IPS-NIHi7 (cell line): Measurements from ENCODE around the gene TMEM35B.
A peak's percentile ranks its signal among the peaks of the same experiment; 100 is the strongest.
"Not testable (repeated sequence)": the region's sequence is repeated elsewhere in the genome, so short reads cannot be mapped to it uniquely, and the experiment has no call there.

Experiments used
- DNase-seq: peaks from one replicate; pipeline ENCODE4 v3.0.0; 2012; ENCODE audit warnings: mixed read lengths; ENCODE audit errors: extremely low spot score

TMEM35B gene

GRCh38 chr1:34984793-34985608 lies at the start of gene TMEM35B:
Gene TMEM35B, minus strand, starts transcription at chr1:34985347. Its CDS starts 42 bp downstream, at chr1:34985305.
- peak; percentile 75 for DNase-seq

GRCh38 chr1:35033346-35033745 lies 48.2 kb upstream of the TMEM35B start:
- DNase-seq: no peak

DNA sequence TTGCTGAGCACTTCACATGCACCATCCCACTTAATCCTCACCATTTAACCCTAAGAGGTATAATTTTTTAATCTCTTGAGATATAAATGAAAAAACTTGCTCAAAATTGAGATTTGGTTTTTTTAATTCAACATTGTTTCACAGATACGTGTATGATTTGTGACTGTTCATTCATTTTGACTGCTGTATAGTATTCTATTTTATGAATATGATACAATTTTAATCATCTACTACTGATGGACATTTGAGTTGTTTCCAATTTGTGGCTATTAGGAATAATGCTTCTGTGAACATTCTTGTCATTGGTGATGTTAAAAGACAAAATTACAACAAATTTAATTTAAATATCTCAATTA lies 47.2 kb upstream of the TMEM35B start:
- no peak for DNase-seq

DNA sequence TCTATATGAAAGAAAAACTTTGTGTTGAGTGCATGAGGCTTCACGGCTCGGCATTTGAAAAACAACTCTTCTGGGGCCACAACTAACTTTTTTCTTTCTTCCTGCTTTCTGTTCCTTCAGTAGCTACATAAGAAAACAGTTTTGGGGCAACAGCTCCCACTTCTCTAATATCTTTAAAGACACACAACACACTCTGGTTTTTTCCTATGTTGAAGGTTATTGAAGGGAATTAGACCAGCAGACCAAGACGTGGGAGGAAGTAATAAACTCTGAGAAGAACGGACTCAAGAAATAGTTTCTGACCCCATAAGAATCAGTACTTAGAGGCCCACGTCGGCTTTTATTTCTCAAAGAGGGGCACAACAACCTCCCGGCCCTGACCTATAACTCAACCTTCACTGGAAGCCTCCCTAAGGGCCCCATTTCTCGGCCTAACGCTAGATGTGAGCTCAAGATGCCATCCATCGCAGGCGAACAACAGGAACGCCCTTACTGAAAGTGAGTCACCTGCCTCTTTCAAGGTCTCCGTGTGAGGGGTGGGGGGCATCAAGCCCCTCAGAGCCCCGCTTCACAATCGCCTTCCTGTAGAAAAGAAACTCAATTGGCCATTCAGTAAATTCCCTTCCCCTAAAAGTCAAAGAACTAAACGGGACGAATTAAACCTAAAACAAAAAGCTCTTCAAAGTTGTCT lies 45.8 kb upstream of the TMEM35B start:
- DNase-seq: peak; percentile 61

- DNase-seq: no peak
These were observed 45.2 kb upstream of the TMEM35B start for GRCh38 chr1:35030338-35030737.

DNA sequence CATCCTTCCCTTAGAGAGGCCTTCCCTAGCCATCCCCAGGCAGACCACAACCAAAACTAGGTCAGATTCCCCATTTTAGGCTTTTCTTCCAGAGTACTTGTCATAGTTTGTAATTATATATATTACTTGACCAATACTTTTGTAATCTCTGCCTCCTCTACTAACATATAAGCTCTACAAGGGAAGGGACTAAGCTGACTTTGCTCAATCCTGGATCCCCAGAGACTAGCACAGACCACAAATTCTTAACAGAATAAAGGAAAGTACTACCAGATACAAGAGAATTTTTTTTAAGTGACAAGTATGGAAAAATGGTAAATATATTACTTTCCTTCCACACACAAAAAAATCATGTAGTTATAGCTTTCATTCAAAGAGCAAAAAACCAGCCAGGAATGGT lies 44.6 kb upstream of the TMEM35B start:
- DNase-seq: no peak

DNA sequence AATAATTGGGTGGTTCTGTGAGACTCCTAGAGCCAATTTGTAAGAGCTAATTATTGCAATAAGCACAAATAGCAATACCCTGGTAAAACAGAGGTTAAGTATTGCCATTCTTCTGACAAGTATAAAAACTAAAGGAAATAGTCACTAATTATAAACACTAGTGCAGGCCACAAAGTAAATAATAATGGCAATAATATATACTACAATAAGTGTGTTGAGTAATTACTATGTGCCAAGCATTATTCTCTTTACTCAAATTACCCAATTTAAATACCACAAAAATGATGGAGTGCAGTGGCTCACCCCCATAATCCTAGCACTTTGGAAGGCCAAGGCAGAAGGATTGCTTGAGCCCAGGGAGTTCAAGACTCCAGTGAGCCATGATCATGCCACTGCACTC lies 31.3 kb upstream of the TMEM35B start:
- no peak for DNase-seq

DNA sequence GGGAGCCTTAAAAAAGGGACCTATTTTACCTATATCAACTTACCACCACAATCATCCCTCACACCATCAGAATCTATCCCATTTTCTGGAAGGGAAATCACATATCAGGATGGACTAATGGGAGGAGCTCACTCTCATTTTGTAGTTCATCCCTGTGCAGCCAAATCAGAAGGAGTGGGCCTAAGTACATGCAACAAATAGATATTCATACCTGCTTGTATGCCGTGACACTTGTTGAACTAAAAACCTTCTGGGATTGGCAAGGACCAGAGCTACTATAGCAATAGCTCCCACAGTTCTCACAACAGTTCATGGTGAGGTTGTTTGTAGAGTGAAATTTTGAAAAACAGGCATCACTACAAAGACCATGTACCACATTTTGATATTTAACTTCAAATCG lies 29.3 kb upstream of the TMEM35B start:
- DNase-seq: no peak

GRCh38 chr1:35005711-35006110 lies 20.6 kb upstream of the TMEM35B start:
- DNase-seq: no peak

GRCh38 chr1:35001743-35002142 lies 16.6 kb upstream of the TMEM35B start:
- no peak for DNase-seq

- no peak for DNase-seq
These were observed 9.7 kb upstream of the TMEM35B start for GRCh38 chr1:34994878-34995277.

DNA sequence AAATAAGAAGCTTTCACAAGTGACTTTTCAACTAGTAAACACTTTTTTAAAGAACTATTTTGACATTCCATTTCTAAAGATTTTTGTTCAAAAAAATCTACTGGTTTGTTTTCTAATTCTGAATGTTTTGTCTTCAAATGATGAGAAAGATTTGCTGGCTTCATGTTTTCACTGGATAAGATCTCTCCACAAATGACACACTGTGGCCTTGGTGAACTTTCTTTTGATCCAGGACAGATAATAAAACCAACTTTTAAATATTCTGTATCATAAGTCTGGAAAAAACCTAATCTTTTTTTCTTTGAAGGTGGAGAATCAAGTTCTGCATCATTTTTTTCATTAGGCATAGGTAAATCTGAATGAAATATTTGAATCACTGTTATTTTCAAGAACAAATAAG lies 3.4 kb upstream of the TMEM35B start:
- no peak for DNase-seq

DNA sequence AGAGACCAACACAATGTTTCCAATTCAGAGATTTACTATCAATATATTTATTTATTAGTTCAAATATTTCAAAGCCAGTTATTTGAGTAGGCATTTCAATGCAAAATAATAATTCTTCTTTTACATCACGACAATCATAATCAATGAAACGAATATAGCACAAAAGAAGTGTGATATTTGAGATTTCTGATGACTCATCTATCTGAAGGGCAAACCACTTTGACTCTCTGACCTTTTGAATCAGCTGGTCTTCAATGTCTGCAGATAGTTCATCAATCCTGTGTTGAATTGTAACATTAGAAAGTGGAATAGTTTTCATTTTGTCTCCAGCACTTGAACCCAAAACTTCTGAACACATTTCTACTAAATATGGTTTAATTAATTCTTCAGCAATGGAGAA lies 3.0 kb upstream of the TMEM35B start:
- DNase-seq: no peak

DNA sequence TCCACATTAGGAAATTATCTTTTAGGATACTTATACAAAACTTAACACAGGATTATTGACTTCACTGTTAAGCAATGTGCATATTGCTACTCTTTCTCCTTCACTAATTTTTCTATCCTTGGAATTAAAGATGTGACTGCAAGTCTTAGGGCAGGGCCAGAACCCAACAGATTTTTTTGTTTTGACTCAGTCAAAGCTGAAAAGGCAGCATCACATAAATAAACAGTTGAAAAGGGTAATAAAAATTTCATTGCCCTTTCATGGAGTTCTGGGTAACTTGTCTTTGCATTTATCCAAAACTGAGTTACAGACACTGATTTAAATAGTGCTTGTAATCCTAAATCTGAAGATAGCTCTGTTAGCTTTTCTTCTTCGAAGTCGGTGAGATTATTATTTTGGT lies 1.9 kb upstream of the TMEM35B start:
- DNase-seq: no peak

DNA sequence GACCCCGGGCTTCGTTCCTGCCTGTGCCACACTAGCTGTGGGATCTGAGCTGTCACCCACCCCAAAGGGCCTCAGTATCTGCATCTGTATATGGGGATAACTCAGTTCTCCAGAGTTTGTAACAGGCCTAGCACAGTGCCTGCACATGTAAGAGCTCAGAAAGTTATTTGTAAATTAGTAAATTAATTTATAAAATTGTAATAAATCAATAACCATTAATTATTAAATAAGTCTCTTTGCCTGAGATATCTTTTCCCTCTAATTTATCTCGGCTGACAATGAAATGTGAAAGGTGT lies 410 bp upstream of the TMEM35B start:
- DNase-seq: not testable (repeated sequence)

DNA sequence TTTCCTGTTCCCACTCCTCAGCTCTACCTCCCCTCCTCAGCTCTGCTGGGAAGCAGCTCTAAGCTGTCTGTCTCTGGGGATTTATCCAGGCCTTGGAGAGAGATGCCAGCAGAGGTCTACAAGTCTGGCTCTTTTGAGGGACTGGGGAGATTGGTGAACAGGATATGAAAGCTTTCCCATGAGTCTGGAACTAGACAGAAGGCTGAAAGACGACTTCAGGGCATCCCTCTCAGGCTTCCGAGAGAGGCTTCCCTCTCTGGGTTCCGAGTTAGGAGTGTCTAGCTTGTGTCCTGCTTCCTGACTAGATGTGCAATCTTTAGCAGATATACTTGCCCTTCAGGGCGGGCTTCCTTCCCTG lies 733 bp downstream of the TMEM35B start:
- peak; percentile 29 for DNase-seq

DNA sequence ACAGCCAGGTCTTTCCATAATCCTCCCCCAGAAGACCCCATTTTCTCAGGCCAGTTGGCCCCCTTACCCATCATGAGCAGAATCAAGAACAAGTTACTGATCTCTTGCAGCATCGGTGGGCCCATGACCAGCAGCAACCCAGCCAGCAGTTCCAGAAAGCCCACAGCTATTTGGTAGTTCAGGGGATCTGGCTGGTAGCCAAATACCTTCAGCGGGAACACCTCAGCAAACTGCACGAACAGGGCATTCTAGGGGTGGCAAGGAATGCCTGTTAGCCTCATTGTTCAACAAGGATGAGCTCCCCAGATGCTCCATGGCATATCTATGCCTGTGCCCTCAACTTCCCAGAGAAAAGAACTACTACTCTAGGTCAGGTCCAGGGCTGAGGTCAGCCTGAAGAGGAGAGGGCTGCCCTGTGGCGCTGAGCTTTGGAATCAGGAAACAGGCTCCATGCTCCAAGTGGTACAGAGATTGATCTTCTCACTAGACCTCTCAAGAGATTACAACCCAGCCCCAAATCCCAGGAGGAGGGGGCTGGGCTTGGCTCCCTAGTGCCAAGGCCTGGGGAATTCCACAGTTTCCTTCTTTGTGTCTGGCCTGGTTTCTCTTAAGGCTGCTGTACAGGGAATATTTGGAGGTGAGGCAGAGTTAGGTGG lies 1.3 kb downstream of the TMEM35B start:
- no peak for DNase-seq

GRCh38 chr1:34982820-34983376 lies 2.2 kb downstream of the TMEM35B start:
- DNase-seq: no peak

DNA sequence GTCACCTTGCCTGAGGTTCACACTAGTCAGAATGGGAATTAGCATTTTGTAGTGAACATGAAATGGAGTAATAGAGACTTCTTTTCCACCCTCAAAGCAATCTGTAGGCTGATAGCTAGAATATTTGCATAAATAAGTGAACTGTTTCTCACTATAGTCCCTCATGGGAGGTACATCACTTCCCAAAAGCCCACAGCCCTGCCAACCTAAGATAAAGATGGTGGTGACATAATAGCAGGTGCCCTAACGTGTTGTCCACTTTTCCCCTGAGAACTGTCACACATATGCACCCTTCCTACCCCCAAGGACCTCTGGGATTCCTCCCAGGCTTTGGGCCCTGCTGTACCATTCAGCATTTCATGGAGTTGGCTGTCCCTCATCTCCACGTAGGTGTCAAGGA lies 4.4 kb downstream of the TMEM35B start:
- no peak for DNase-seq

DNA sequence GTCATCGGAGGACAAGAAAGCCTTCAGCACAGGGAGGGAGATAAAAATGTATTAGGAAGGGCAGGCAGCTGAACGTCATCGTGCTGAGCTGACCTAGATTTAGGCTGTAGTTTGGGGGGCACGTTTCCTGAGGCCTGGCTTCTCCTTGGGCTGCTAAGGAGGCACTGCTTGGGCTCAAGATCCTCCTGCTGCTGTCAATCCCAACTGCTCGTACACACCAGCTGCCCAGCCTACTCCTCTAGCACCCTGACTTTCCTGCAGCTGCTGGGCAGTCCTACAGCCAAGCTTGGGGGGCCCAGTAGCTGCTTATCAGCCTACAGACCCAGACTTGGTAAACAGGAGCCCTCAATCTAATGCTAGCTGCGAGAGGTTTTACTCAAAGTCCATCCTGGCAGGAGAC lies 6.2 kb downstream of the TMEM35B start:
- DNase-seq: no peak

- no peak for DNase-seq
These were observed 7.3 kb downstream of the TMEM35B start for GRCh38 chr1:34977858-34978257.

- no peak for DNase-seq
These were observed 8.0 kb downstream of the TMEM35B start for GRCh38 chr1:34977210-34977471.
